Astrocyte of the cerebellum (primary cell): Measurements from ENCODE around the gene GALNTL6.
A peak's percentile ranks its signal among the peaks of the same experiment; 100 is the strongest.

ENCODE experiments used
- DNase-seq: peaks from one replicate; pipeline ENCODE4 v3.0.0-alpha.2; 2011; ENCODE audit warnings: low read depth
- H3K4me3 ChIP-seq: 2 replicates; pipeline ENCODE4 v1.5.1; 2011; ENCODE audit warnings: mild to moderate bottlenecking, low read depth, low read length, moderate library complexity
- in situ Hi-C: cut with HindIII; loops from 2 replicates; pipeline ENCODE4 v1.10.0; 2017; ENCODE audit warnings: low sequenced_read_pairs
- TF ChIP-seq, protein P1 (sequence below): IDR thresholded peaks from 2 replicates; pipeline ENCODE4 v1.5.1; 2012; ENCODE audit warnings: low read length, low read depth, moderate library complexity, mild to moderate bottlenecking; ENCODE audit errors: missing control alignments

GALNTL6 gene

DNA sequence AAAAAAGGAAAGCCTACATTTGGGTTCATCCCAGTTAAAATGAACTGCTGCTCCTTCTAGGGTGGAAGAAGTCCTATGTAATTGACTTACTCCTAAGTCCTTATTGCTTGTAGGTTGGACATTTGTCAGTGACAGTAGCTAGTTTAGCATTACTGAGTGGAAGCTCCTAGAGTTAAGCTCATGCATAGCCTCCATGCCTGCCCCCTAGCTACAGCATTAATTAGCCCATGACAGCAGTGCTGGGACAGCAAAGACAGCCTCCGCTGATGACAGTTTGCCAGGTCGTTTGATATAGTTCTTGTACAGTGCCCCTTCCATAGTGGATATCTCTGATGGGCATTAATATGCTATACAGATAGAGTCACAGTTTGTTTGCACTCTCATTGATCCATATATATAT, 18.7 kb upstream of the GALNTL6 start:
- in situ Hi-C loops = no loop called here
- DNase-seq = no peak
- H3K4me3 ChIP-seq = no peak overlapping the region
- TF ChIP-seq, protein P1, sequence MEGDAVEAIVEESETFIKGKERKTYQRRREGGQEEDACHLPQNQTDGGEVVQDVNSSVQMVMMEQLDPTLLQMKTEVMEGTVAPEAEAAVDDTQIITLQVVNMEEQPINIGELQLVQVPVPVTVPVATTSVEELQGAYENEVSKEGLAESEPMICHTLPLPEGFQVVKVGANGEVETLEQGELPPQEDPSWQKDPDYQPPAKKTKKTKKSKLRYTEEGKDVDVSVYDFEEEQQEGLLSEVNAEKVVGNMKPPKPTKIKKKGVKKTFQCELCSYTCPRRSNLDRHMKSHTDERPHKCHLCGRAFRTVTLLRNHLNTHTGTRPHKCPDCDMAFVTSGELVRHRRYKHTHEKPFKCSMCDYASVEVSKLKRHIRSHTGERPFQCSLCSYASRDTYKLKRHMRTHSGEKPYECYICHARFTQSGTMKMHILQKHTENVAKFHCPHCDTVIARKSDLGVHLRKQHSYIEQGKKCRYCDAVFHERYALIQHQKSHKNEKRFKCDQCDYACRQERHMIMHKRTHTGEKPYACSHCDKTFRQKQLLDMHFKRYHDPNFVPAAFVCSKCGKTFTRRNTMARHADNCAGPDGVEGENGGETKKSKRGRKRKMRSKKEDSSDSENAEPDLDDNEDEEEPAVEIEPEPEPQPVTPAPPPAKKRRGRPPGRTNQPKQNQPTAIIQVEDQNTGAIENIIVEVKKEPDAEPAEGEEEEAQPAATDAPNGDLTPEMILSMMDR = no peak

DNA sequence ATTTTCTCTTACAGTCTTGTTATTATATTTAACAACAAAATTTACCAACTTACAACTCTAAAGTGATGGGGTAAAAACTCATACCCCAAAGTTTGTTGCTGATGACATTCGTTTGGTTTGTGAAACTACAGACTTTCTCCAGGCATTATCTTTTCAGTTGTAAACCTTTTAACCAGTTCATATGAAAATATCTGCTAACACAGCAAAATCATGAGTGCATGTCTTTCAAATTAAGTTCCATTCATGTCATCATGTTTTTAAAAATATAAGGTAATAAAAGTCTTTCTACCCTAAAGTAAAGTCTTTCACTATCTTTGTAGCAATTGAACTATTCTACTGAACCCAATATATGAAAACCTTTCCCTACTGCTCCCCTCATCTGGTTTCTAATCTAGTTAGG, 3.4 kb upstream of the GALNTL6 start:
- in situ Hi-C loops = no loop called here
- H3K4me3 ChIP-seq = no peak overlapping the region
- DNase-seq = no peak
- TF ChIP-seq, protein P1 = no peak

DNA sequence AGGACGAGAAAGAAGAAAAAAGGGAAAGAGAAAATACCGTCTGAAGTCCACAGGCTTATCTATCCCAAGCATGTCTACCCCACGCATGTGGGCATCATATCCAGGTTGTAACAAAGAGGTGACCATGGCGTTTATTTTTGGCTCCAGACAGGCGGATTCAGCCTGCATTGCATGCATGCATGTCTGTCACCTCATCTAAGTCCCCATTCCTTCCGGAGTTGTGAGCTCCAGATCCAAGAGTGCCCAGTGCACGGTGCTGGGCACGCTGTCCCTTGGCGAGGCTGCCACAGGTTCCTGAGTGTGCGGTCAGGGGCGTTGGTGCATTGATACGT, 905 bp upstream of the GALNTL6 start:
- H3K4me3 ChIP-seq = peak overlapping the region; percentile 58

DNA sequence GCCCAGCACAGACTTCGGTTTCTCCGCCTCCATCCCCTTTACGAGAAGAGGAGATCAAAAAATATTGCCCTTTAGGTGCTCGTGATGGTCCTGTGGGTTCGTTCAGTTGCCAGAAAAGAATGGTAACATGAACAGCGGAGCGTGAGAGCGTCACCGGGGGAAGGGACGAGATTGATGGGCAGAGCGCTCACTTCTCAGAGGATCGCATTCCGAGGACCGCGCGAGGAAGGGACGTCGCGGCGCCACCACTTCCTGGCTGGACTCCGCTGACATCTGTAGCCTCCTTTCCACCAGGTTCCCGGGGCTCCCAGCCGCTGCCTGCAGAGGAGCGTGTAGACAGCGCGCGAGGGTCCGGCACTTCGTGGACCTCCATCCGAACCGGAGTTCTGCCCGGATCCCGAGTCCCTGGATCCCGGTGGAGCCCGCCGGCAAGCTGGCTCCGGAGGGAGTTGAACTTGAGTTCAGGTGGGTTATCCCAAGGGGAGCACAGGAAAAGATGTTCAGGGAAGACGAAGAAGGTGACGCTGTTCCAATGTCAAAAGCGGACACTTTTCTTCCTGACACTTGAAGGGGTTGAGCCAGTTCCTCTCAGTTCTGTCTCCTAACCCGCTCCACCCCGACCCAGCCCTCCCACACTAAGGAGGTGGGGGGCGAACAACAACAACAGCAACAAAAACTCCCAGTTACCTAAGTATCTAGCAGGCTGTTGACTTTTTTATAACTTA, 484 bp downstream of the GALNTL6 start:
- H3K4me3 ChIP-seq = peak overlapping the region; percentile 58
- in situ Hi-C loops = no loop called here
- TF ChIP-seq, protein P1 = no peak
- DNase-seq = no peak

More for the DNA sequence above, 905 bp upstream of the GALNTL6 start:
- DNase-seq = no peak
- in situ Hi-C loops = no loop called here
- TF ChIP-seq, protein P1 = no peak

DNA sequence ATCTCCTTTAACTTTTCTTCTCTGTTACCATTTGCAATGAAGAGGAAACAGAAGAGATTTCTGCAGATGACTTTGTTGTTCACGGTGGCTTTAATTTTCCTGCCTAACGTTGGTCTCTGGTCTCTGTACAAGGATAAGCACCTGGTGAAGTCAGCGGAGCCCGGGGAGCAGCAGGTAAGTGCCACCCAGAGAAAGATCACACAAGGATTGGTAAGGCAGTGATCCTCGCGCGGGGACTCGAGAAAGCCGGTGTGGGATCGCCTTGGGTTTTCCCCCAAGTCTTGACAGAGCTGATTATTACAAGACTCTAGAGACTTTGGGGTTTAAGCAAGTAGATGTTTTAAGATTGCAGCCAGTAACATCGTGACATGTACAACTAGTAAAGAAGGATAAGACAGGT, 1.3 kb downstream of the GALNTL6 start:
- in situ Hi-C loops = no loop called here
- TF ChIP-seq, protein P1 = no peak
- no peak for DNase-seq
- H3K4me3 ChIP-seq = no peak overlapping the region

DNA sequence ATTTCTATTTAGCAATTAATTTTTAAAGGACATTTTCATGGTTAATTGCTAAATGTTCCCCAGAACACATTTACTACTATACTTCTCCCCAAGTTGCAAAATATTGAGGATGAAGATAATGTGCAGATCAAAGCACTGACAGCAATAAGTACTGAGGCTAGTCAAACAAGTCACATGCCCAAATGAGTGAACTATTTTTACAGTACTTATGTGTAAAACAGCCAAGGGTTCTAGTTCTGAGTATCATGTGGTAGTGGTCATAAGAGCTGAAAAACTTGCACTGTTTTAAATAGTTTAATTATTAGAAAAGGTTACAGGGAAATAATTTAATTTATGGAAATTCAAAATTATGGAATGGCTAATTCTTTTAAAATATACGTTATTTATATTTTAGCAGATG, 3.8 kb downstream of the GALNTL6 start:
- in situ Hi-C loops = no loop called here
- DNase-seq = no peak
- TF ChIP-seq, protein P1 = no peak
- no peak overlapping the region for H3K4me3 ChIP-seq
